Measurements from ENCODE around the gene FAM174B. TPM values are rescaled to one million over a fixed set of nuclear protein-coding genes. Genes with fewer than 3 reads are reported as not detected.

The FAM174B gene
- total and polyA plus RNA-seq, 8 donors = 40.8 to 66.3 (median 48.7) TPM

GRCh38 chr15:92579486-92579885 lies 76.1 kb downstream of the FAM174B start:
- DNase-seq (peak in 1 of 4 donors; percentile 27), ATAC-seq (no peak)
- no peaks in the 10 kb centered on the region for H3K27me3 ChIP-seq
- H3K4me3 ChIP-seq = no peak overlapping the region
- H3K9me3 ChIP-seq = no peaks in the 10 kb centered on the region
- H3K27ac ChIP-seq = no peak overlapping the region
- TF ChIP-seq, protein P1, sequence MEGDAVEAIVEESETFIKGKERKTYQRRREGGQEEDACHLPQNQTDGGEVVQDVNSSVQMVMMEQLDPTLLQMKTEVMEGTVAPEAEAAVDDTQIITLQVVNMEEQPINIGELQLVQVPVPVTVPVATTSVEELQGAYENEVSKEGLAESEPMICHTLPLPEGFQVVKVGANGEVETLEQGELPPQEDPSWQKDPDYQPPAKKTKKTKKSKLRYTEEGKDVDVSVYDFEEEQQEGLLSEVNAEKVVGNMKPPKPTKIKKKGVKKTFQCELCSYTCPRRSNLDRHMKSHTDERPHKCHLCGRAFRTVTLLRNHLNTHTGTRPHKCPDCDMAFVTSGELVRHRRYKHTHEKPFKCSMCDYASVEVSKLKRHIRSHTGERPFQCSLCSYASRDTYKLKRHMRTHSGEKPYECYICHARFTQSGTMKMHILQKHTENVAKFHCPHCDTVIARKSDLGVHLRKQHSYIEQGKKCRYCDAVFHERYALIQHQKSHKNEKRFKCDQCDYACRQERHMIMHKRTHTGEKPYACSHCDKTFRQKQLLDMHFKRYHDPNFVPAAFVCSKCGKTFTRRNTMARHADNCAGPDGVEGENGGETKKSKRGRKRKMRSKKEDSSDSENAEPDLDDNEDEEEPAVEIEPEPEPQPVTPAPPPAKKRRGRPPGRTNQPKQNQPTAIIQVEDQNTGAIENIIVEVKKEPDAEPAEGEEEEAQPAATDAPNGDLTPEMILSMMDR (IDR thresholded peaks at IDR 0.05) = no peak
- intact Hi-C loops (cut with DNase I) = no loop called here
- H3K36me3 ChIP-seq = no peaks in the 10 kb centered on the region
- no peaks in the 10 kb centered on the region for H3K4me1 ChIP-seq

DNA sequence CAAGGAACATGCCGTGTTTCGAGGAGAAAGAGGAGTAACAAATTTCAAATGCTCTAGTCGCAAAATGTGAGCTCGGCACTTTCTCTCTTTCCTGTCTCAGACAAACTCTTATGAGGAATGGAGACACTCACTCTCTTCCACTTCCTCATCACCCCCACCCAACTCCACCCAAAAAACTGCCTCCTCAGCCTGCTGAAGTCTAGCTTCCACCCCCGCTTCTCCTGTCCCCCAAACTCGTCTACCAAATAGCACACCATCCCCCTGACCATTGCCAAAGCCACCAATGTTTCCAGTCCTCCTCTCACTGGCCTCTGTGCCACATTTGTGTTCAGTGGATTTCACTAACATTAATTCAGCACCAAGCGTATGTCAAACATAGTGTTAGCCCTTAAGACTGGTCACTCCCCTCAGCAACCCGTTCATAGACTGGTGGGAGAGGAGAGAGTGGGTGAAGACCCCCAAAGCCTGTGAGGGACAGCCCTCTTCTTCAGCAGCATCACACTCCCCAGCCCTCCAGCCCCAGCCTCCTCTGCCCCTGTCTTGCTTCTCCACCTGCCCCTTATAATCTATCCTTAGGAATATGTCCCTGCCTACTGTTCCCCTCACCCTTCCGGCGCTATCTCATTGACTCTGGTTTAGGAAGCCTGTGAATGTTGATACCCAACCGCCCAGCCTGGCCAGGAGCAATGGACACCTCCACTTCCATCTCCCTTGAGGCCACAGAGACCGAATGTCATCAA lies 77.3 kb downstream of the FAM174B start:
- Histone ChIP-seq H3K36me3 (no peaks in the 10 kb centered on the region), H3K27me3 (no peaks in the 10 kb centered on the region), H3K4me3 (no peak overlapping the region), H3K27ac (no peak overlapping the region), H3K9me3 (no peaks in the 10 kb centered on the region), H3K4me1 (no peaks in the 10 kb centered on the region)
- DNase-seq = no peak
- no peak for ATAC-seq
- intact Hi-C loops (cut with DNase I) = no loop called here
- TF ChIP-seq, protein P1 (IDR thresholded peaks at IDR 0.05) = no peak

DNA sequence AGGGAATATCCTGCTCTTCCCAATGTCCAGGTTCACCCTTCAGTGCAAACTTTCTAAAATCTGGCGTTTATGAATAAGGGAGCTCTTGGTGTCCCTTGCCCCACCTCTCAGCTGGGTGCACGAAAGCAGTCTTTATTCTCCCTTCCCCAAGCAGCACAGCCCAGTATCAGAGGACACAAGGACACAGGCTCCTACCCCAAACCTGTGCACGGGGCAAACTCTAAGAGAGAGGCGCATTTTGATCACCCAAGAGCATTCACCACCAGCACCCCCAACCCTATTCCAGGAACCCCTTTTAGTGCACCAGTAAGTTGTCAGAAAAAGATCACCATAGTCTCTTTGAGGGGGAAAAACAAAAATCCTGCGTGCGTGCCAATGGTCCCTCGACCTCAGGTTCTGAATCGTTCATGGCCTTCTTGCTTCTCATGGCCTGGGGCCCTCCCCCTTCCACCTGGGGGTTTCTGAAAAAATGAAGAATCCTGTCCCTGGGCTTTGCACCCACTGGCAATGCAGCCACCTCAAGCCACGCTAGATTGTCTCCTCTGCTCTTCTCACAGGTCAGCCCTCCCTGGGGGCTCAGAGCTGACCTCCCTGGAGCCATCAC lies 78.9 kb downstream of the FAM174B start:
- Histone ChIP-seq H3K27ac (no peak overlapping the region), H3K36me3 (no peaks in the 10 kb centered on the region), H3K4me3 (no peak overlapping the region), H3K9me3 (no peaks in the 10 kb centered on the region), H3K4me1 (no peaks in the 10 kb centered on the region), H3K27me3 (no peaks in the 10 kb centered on the region)
- no peak for ATAC-seq
- DNase-seq = no peak
- intact Hi-C loops (cut with DNase I) = no loop called here
- TF ChIP-seq, protein P1 (IDR thresholded peaks at IDR 0.05) = no peak

DNA sequence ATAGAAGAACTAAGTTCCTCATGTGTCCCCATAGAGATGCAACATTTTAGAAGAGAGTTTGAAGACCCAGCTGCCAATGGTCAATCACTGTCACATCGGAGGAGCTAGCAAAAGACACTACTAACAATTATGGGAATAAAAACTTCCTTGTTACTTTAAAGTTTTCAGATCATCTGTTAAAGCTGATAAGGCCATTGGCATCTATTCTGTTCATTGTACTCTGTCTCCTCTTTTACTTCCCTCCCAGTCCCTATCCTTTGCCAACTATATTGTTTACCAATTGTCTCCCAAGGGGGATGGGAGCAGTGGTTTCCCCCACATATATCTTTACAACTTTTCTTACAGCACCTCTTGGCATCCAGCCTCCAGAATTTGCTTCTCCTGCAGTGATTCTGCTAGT lies 81.0 kb downstream of the FAM174B start:
- DNase-seq (no peak), ATAC-seq (no peak)
- H3K4me3 ChIP-seq = no peak overlapping the region
- no peaks in the 10 kb centered on the region for H3K4me1 ChIP-seq
- H3K36me3 ChIP-seq = no peaks in the 10 kb centered on the region
- no peaks in the 10 kb centered on the region for H3K9me3 ChIP-seq
- no peaks in the 10 kb centered on the region for H3K27me3 ChIP-seq
- no peak overlapping the region for H3K27ac ChIP-seq
- intact Hi-C loops (cut with DNase I) = no loop called here
- TF ChIP-seq, protein P1 (IDR thresholded peaks at IDR 0.05) = no peak

DNA sequence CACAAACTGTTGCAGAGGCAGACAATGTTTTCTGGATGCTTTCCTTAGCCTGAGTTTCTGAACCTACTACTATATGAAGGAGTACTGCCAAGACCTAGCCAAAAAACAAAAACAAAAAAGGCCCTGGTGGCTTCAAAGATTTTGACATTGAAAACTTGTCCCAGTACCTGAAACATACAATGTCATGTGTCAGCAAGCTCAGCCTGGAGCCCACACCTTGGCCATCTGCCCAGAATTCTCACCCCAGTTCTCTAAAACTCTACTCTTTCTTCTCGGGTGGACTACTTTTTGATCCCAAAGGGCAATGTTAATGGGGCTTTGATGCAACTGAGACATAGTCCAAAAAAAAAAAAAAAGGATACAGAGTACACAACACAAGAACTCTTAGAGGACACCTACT lies 81.4 kb downstream of the FAM174B start:
- Histone ChIP-seq H3K27me3 (no peaks in the 10 kb centered on the region), H3K36me3 (no peaks in the 10 kb centered on the region), H3K9me3 (no peaks in the 10 kb centered on the region), H3K4me1 (no peaks in the 10 kb centered on the region), H3K4me3 (no peak overlapping the region), H3K27ac (no peak overlapping the region)
- TF ChIP-seq, protein P1 (IDR thresholded peaks at IDR 0.05) = no peak
- ATAC-seq (no peak), DNase-seq (no peak)
- intact Hi-C loops (cut with DNase I) = no loop called here

All from left lung (tissue), 10 donors.